ENCODE results near the gene TIGD1.

TIGD1 gene

GRCh38 chr2:232541195-232541960, 9.0 kb downstream of the TIGD1 start:
- TF ChIP-seq CTCF (IDR thresholded peaks at IDR 0.05; ENCODE audit: low read depth, low read length) (no peak), EZH2phosphoT487 (IDR thresholded peaks at IDR 0.05; ENCODE audit: low read depth) (no peak)
- no peak overlapping the region for H3K4me3 ChIP-seq (ENCODE audit: low read length)
- H3K79me2 ChIP-seq (ENCODE audit: low read length), result no peaks in the 10 kb centered on the region
- no peaks in the 10 kb centered on the region for H4K20me1 ChIP-seq (ENCODE audit: insufficient read depth, low read length)
- no peaks in the 10 kb centered on the region for H3K9me3 ChIP-seq (ENCODE audit: insufficient read depth, low read length)
- no peak overlapping the region for H3K9ac ChIP-seq (ENCODE audit: low read length)
- no peak overlapping the region for H2AFZ ChIP-seq (ENCODE audit: low read depth, low read length)
- no peak overlapping the region for H3K4me2 ChIP-seq (ENCODE audit: low read length)
- H3K36me3 ChIP-seq (replicated peaks; ENCODE audit: low read depth, low read length), result no peaks in the 10 kb centered on the region
- no peaks in the 10 kb centered on the region for H3K27me3 ChIP-seq (ENCODE audit: low read depth, low read length)
- H3K27ac ChIP-seq (ENCODE audit: low read length), result no peak overlapping the region
- no peaks in the 10 kb centered on the region for H3K4me1 ChIP-seq (ENCODE audit: low read length)

DNA sequence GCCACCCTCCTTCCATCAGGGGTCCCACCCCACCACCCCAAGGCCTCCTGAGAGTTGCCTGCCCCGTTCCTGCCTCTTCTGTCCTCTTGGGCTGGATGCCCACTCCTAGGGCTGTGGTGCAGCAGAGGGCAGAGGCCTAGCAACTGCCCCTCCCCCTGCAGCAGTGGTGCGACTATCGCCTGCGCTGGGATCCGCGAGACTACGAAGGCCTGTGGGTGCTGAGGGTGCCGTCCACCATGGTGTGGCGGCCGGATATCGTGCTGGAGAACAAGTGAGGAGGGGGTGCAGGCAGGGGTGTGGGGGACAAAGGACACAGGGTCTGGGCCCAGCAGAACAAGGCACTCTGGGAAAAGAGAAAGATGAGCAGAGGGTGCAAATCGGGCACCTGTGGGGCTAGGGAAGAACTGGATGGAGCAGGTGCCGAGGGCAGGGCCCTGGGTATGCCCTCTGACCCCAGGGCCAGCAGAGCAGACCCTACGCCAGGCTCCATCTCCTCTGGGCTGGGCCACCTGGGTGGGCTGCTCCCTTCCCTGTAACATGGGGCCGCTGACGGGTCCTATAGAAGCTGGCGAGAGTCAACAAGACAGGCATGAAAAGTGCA, 9.8 kb downstream of the TIGD1 start:
- H4K20me1 ChIP-seq (ENCODE audit: insufficient read depth, low read length), result no peaks in the 10 kb centered on the region
- H2AFZ ChIP-seq (ENCODE audit: low read depth, low read length), result no peak overlapping the region
- H3K9me3 ChIP-seq (ENCODE audit: insufficient read depth, low read length), result no peaks in the 10 kb centered on the region
- H3K4me3 ChIP-seq (ENCODE audit: low read length), result no peak overlapping the region
- no peaks in the 10 kb centered on the region for H3K4me1 ChIP-seq (ENCODE audit: low read length)
- TF ChIP-seq CTCF (IDR thresholded peaks at IDR 0.05; ENCODE audit: low read depth, low read length) (no peak), EZH2phosphoT487 (IDR thresholded peaks at IDR 0.05; ENCODE audit: low read depth) (no peak)
- no peak overlapping the region for H3K4me2 ChIP-seq (ENCODE audit: low read length)
- no peaks in the 10 kb centered on the region for H3K36me3 ChIP-seq (replicated peaks; ENCODE audit: low read depth, low read length)
- H3K9ac ChIP-seq (ENCODE audit: low read length), result no peak overlapping the region
- no peak overlapping the region for H3K27ac ChIP-seq (ENCODE audit: low read length)
- H3K27me3 ChIP-seq (ENCODE audit: low read depth, low read length), result no peaks in the 10 kb centered on the region
- H3K79me2 ChIP-seq (ENCODE audit: low read length), result no peaks in the 10 kb centered on the region

DNA sequence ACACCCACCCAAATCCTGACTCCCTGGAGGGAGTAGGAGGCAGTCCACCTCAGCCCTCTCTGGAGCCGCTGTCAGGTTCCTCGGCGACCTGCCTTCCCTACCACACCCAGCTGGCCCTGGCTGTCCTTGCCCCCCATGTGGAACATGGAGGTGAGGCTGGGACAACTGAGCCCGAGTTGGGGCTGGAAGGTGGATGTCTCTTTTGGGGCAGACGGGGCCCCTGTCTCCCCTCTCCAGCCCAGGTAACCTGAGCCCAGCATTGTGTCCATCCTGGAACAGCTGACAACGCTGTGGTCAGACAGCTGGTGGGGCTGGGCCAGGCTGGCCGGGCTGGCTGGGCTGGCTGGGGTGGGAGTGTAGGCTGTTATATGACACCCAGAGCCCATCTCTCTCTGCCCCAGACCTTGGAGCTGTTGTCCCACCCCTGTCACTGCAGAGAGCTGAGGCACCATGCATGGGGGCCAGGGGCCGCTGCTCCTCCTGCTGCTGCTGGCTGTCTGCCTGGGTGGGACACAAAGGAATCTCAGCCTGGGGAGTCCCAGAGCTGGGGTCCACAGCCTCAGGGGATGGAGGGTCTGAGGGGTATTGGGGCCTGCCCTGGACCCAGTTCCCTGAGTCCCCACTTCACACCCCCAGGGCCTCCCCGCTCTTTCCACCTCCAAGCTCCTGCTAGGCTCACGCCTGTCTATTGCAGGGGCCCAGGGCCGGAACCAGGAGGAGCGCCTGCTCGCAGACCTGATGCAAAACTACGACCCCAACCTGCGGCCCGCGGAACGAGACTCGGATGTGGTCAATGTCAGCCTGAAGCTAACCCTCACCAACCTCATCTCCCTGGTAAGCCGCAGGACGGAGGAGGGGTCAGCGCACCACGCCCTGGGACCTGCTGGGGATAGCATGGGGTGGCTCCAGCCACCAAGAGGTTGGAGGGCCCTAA, 10.8 kb downstream of the TIGD1 start, which contains the start of gene CHRNG:
TSS of gene CHRNG (plus strand) at position 395 of the 934 bp plus-strand sequence. CDS start at position 451, 56 bp downstream.
- no peak within 1 kb of the TSS for H3K4me2 ChIP-seq (ENCODE audit: low read length)
- H4K20me1 ChIP-seq (ENCODE audit: insufficient read depth, low read length), result no peaks in the 10 kb centered on the region
- H3K4me1 ChIP-seq (ENCODE audit: low read length), result no peaks in the 10 kb centered on the region
- H2AFZ ChIP-seq (ENCODE audit: low read depth, low read length), result no peak within 1 kb of the TSS
- no peaks in the 10 kb centered on the region for H3K27me3 ChIP-seq (ENCODE audit: low read depth, low read length)
- no peaks in the 10 kb centered on the region for H3K79me2 ChIP-seq (ENCODE audit: low read length)
- no peak within 1 kb of the TSS for H3K27ac ChIP-seq (ENCODE audit: low read length)
- no peaks in the 10 kb centered on the region for H3K9me3 ChIP-seq (ENCODE audit: insufficient read depth, low read length)
- H3K9ac ChIP-seq (ENCODE audit: low read length), result no peak within 1 kb of the TSS
- no peaks in the 10 kb centered on the region for H3K36me3 ChIP-seq (replicated peaks; ENCODE audit: low read depth, low read length)
- H3K4me3 ChIP-seq (ENCODE audit: low read length), result no peak within 1 kb of the TSS
- TF ChIP-seq EZH2phosphoT487 (IDR thresholded peaks at IDR 0.05; ENCODE audit: low read depth) (no peak), CTCF (IDR thresholded peaks at IDR 0.05; ENCODE audit: low read depth, low read length) (no peak)

DNA sequence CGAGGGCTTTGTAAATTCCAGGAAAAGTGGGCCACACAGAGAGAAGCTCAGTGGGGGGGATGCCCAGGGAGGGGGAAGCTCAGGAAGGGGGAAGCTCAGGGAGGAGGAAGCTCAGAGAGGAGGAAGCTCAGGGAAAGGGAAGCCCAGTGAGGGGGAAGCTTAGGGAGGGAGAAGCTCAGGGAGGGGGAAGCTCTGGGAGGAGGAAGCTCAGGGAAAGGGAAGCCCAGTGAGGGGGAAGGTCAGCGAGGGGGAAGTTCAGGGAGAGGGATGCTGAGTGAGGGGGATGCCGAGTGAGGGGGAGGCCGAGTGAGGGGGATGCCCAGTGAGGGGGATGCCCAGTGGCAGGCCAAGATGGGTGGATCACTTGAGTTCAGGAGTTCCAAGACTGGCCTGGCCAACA, 11.7 kb downstream of the TIGD1 start:
- Histone ChIP-seq H2AFZ (ENCODE audit: low read depth, low read length) (no peak overlapping the region), H3K79me2 (ENCODE audit: low read length) (no peaks in the 10 kb centered on the region), H3K9me3 (ENCODE audit: insufficient read depth, low read length) (no peaks in the 10 kb centered on the region), H3K27ac (ENCODE audit: low read length) (no peak overlapping the region), H3K4me1 (ENCODE audit: low read length) (no peaks in the 10 kb centered on the region), H3K9ac (ENCODE audit: low read length) (no peak overlapping the region), H4K20me1 (ENCODE audit: insufficient read depth, low read length) (no peaks in the 10 kb centered on the region), H3K36me3 (replicated peaks; ENCODE audit: low read depth, low read length) (no peaks in the 10 kb centered on the region), H3K4me2 (ENCODE audit: low read length) (no peak overlapping the region), H3K4me3 (ENCODE audit: low read length) (no peak overlapping the region), H3K27me3 (ENCODE audit: low read depth, low read length) (no peaks in the 10 kb centered on the region)
- TF ChIP-seq CTCF (IDR thresholded peaks at IDR 0.05; ENCODE audit: low read depth, low read length) (no peak), EZH2phosphoT487 (IDR thresholded peaks at IDR 0.05; ENCODE audit: low read depth) (no peak)
